Measurements from ENCODE around the gene SMIM44. TPM values are rescaled to one million over a fixed set of nuclear protein-coding genes. Genes with fewer than 3 reads are reported as not detected.

SMIM44 gene
- total and polyA plus RNA-seq, 4 donors: not detected

GRCh38 chr19:3527238-3527910 is 44.1 kb upstream of the SMIM44 start:
- WGBS, 2 donors: 92 to 96% methylated on average over 20 to 21 of the region's 21 CpGs
- no peak for ATAC-seq (ENCODE audit: low FRiP score)

GRCh38 chr19:3526507-3527237 is 43.4 kb upstream of the SMIM44 start:
- Histone ChIP-seq H3K9me3 (ENCODE audit: control insufficient read depth, low read length) (no peaks in the 10 kb centered on the region), H3K4me1 (ENCODE audit: control insufficient read depth in 1 of 2, insufficient read depth in 2 of 2, low read length in 2 of 2) (no peaks in the 10 kb centered on the region), H3K27ac (ENCODE audit: low read depth in 1 of 2, low read length in 2 of 2) (no peak overlapping the region), H3K27me3 (ENCODE audit: control insufficient read depth in 1 of 2, insufficient read depth in 2 of 2, low read length in 1 of 2) (no peaks in the 10 kb centered on the region), H3K36me3 (ENCODE audit: control insufficient read depth in 1 of 2, insufficient read depth in 2 of 2, low read length in 1 of 2) (peaks cover 0 to 3% of the 10 kb centered on the region in 2 donors), H3K4me3 (ENCODE audit: low read length in 2 of 2) (no peak overlapping the region)
- DNase-seq (no peak), ATAC-seq (ENCODE audit: low FRiP score) (no peak)
- intact Hi-C loops (cut with DNase I): no loop called here
- 88 to 90% methylated on average over 26 to 28 of the region's 28 CpGs for WGBS, 2 donors

More at GRCh38 chr19:3527238-3527910, 44.1 kb upstream of the SMIM44 start:
- Histone ChIP-seq H3K9me3 (ENCODE audit: control insufficient read depth, low read length) (no peaks in the 10 kb centered on the region), H3K27me3 (ENCODE audit: control insufficient read depth in 1 of 2, insufficient read depth in 2 of 2, low read length in 1 of 2) (no peaks in the 10 kb centered on the region), H3K27ac (ENCODE audit: low read depth in 1 of 2, low read length in 2 of 2) (no peak overlapping the region), H3K4me1 (ENCODE audit: control insufficient read depth in 1 of 2, insufficient read depth in 2 of 2, low read length in 2 of 2) (no peaks in the 10 kb centered on the region), H3K36me3 (ENCODE audit: control insufficient read depth in 1 of 2, insufficient read depth in 2 of 2, low read length in 1 of 2) (peaks cover 0 to 5% of the 10 kb centered on the region in 2 donors), H3K4me3 (ENCODE audit: low read length in 2 of 2) (no peak overlapping the region)
- intact Hi-C loops (cut with DNase I): no loop called here
- DNase-seq: no peak

- intact Hi-C loops (cut with DNase I): no loop called here
- WGBS, 2 donors: 93 to 94% methylated on average over 20 of the region's 20 CpGs
- ATAC-seq (ENCODE audit: low FRiP score): no peak
- H3K36me3 ChIP-seq (ENCODE audit: control insufficient read depth in 1 of 2, insufficient read depth in 2 of 2, low read length in 1 of 2): no peaks in the 10 kb centered on the region
- no peaks in the 10 kb centered on the region for H3K27me3 ChIP-seq (ENCODE audit: control insufficient read depth in 1 of 2, insufficient read depth in 2 of 2, low read length in 1 of 2)
- no peak overlapping the region for H3K4me3 ChIP-seq (ENCODE audit: low read length in 2 of 2)
- H3K4me1 ChIP-seq (ENCODE audit: control insufficient read depth in 1 of 2, insufficient read depth in 2 of 2, low read length in 2 of 2): no peaks in the 10 kb centered on the region
- no peak for DNase-seq
- H3K27ac ChIP-seq (ENCODE audit: low read depth in 1 of 2, low read length in 2 of 2): no peak overlapping the region
- no peaks in the 10 kb centered on the region for H3K9me3 ChIP-seq (ENCODE audit: control insufficient read depth, low read length)
These were observed 41.7 kb upstream of the SMIM44 start for GRCh38 chr19:3524904-3525451.

- ATAC-seq (ENCODE audit: low FRiP score) (no peak), DNase-seq (no peak)
- Histone ChIP-seq H3K36me3 (ENCODE audit: control insufficient read depth in 1 of 2, insufficient read depth in 2 of 2, low read length in 1 of 2) (no peaks in the 10 kb centered on the region), H3K9me3 (ENCODE audit: control insufficient read depth, low read length) (no peaks in the 10 kb centered on the region), H3K4me3 (ENCODE audit: low read length in 2 of 2) (no peak overlapping the region), H3K27me3 (ENCODE audit: control insufficient read depth in 1 of 2, insufficient read depth in 2 of 2, low read length in 1 of 2) (no peaks in the 10 kb centered on the region), H3K27ac (ENCODE audit: low read depth in 1 of 2, low read length in 2 of 2) (no peak overlapping the region), H3K4me1 (ENCODE audit: control insufficient read depth in 1 of 2, insufficient read depth in 2 of 2, low read length in 2 of 2) (no peaks in the 10 kb centered on the region)
- WGBS, 2 donors: 89 to 91% methylated on average over 33 of the region's 33 CpGs
- intact Hi-C loops (cut with DNase I): no loop called here
These were observed 41.0 kb upstream of the SMIM44 start for GRCh38 chr19:3524078-3524842.

- Histone ChIP-seq H3K27ac (ENCODE audit: low read depth in 1 of 2, low read length in 2 of 2) (no peak overlapping the region), H3K4me3 (ENCODE audit: low read length in 2 of 2) (no peak overlapping the region), H3K36me3 (ENCODE audit: control insufficient read depth in 1 of 2, insufficient read depth in 2 of 2, low read length in 1 of 2) (no peaks in the 10 kb centered on the region), H3K4me1 (ENCODE audit: control insufficient read depth in 1 of 2, insufficient read depth in 2 of 2, low read length in 2 of 2) (no peaks in the 10 kb centered on the region), H3K27me3 (ENCODE audit: control insufficient read depth in 1 of 2, insufficient read depth in 2 of 2, low read length in 1 of 2) (no peaks in the 10 kb centered on the region), H3K9me3 (ENCODE audit: control insufficient read depth, low read length) (no peaks in the 10 kb centered on the region)
- ATAC-seq (ENCODE audit: low FRiP score) (no peak), DNase-seq (no peak)
- WGBS, 2 donors: 86 to 88% methylated on average over 21 of the region's 21 CpGs
- intact Hi-C loops (cut with DNase I): no loop called here
These were observed 40.3 kb upstream of the SMIM44 start for GRCh38 chr19:3523361-3524077.

GRCh38 chr19:3522421-3523360 is 39.5 kb upstream of the SMIM44 start:
- Histone ChIP-seq H3K36me3 (ENCODE audit: control insufficient read depth in 1 of 2, insufficient read depth in 2 of 2, low read length in 1 of 2) (no peaks in the 10 kb centered on the region), H3K4me1 (ENCODE audit: control insufficient read depth in 1 of 2, insufficient read depth in 2 of 2, low read length in 2 of 2) (no peaks in the 10 kb centered on the region), H3K27ac (ENCODE audit: low read depth in 1 of 2, low read length in 2 of 2) (no peak overlapping the region), H3K9me3 (ENCODE audit: control insufficient read depth, low read length) (no peaks in the 10 kb centered on the region), H3K4me3 (ENCODE audit: low read length in 2 of 2) (no peak overlapping the region), H3K27me3 (ENCODE audit: control insufficient read depth in 1 of 2, insufficient read depth in 2 of 2, low read length in 1 of 2) (no peaks in the 10 kb centered on the region)
- DNase-seq (no peak), ATAC-seq (ENCODE audit: low FRiP score) (no peak)
- intact Hi-C loops (cut with DNase I): no loop called here
- 90 to 92% methylated on average over 40 of the region's 40 CpGs for WGBS, 2 donors

- intact Hi-C loops (cut with DNase I): no loop called here
- H3K9me3 ChIP-seq (ENCODE audit: control insufficient read depth, low read length): no peaks in the 10 kb centered on the region
- DNase-seq (no peak), ATAC-seq (ENCODE audit: low FRiP score) (no peak)
- no peaks in the 10 kb centered on the region for H3K27me3 ChIP-seq (ENCODE audit: control insufficient read depth in 1 of 2, insufficient read depth in 2 of 2, low read length in 1 of 2)
- no peak overlapping the region for H3K27ac ChIP-seq (ENCODE audit: low read depth in 1 of 2, low read length in 2 of 2)
- 85 to 86% methylated on average over 7 of the region's 7 CpGs for WGBS, 2 donors
- no peaks in the 10 kb centered on the region for H3K4me1 ChIP-seq (ENCODE audit: control insufficient read depth in 1 of 2, insufficient read depth in 2 of 2, low read length in 2 of 2)
- H3K36me3 ChIP-seq (ENCODE audit: control insufficient read depth in 1 of 2, insufficient read depth in 2 of 2, low read length in 1 of 2): no peaks in the 10 kb centered on the region
- H3K4me3 ChIP-seq (ENCODE audit: low read length in 2 of 2): no peak overlapping the region
These were observed 37.8 kb upstream of the SMIM44 start for GRCh38 chr19:3521104-3521445.

Data from aorta (tissue), 5 donors.